GM23338 (cell line): ENCODE results near the gene SRGAP1. TPM values are rescaled to one million over a fixed set of nuclear protein-coding genes. Genes with fewer than 3 reads are reported as not detected.
A peak's percentile ranks its signal among the peaks of the same experiment; 100 is the strongest.

Experiments
- ATAC-seq: fragments of 200-7000 bp; cut with Tn5 transposase; 3 replicates; pipeline ENCODE4 v1.9.1; 2020
- DNase-seq: peaks from one replicate; pipeline ENCODE4 v3.0.0-alpha.2; 2015; ENCODE audit warnings: low spot score
- H2AFZ ChIP-seq: fragments of 200-600 bp; sonication (generic); 2 replicates; pipeline ENCODE4 v1.8.0; 2016; ENCODE audit warnings: antibody characterized with exemption, mild to moderate bottlenecking, moderate library complexity
- H3F3A ChIP-seq: fragments of 200-600 bp; sonication (generic); replicated peaks from 2 replicates; pipeline ENCODE4 v1.8.0; 2017; ENCODE audit warnings: antibody characterized with exemption, mixed run types, low read depth
- H3K27ac ChIP-seq: fragments of 200-600 bp; sonication (generic); 2 replicates; pipeline ENCODE4 v1.6.1; 2016; ENCODE audit warnings: low read depth
- H3K27me3 ChIP-seq: fragments of 200-600 bp; sonication (generic); 2 replicates; pipeline ENCODE4 v1.8.0; 2016; ENCODE audit warnings: mild to moderate bottlenecking, mixed run types, moderate library complexity; ENCODE audit not compliant: insufficient read depth
- H3K36me3 ChIP-seq: fragments of 200-600 bp; sonication (generic); 2 replicates; pipeline ENCODE4 v1.8.0; 2016; ENCODE audit warnings: mild to moderate bottlenecking; ENCODE audit not compliant: insufficient read depth
- H3K4me1 ChIP-seq: fragments of 200-600 bp; sonication (generic); 2 replicates; pipeline ENCODE4 v1.8.0; 2016; ENCODE audit warnings: mild to moderate bottlenecking, moderate library complexity; ENCODE audit not compliant: insufficient read depth
- H3K4me2 ChIP-seq: fragments of 200-600 bp; sonication (generic); 2 replicates; pipeline ENCODE4 v1.7.1; 2017; ENCODE audit warnings: mixed run types
- H3K4me3 ChIP-seq: fragments of 200-600 bp; sonication (generic); 2 replicates; pipeline ENCODE4 v1.6.1; 2016; ENCODE audit warnings: mixed run types
- H3K79me2 ChIP-seq: fragments of 200-600 bp; sonication (generic); replicated peaks from 2 replicates; pipeline ENCODE4 v1.8.0; 2017; ENCODE audit warnings: mild to moderate bottlenecking; ENCODE audit not compliant: insufficient read depth
- H3K9me2 ChIP-seq: fragments of 200-600 bp; sonication (generic); 2 replicates; pipeline ENCODE4 v1.8.0; 2017; ENCODE audit not compliant: insufficient read depth
- H4K20me1 ChIP-seq: fragments of 200-600 bp; sonication (generic); replicated peaks from 2 replicates; pipeline ENCODE4 v1.8.0; 2017; ENCODE audit warnings: mild to moderate bottlenecking; ENCODE audit not compliant: insufficient read depth
- H3K27ac Mint-ChIP-seq: 2 replicates; pipeline ENCODE4 v1.8.0; 2020; ENCODE audit warnings: inconsistent platforms, mild to moderate bottlenecking, moderate library complexity, mixed read lengths
- H3K27me3 Mint-ChIP-seq: 3 replicates; pipeline ENCODE4 v1.8.0; 2022; ENCODE audit warnings: low read depth, mild to moderate bottlenecking, moderate library complexity, mixed read lengths, inconsistent platforms; ENCODE audit not compliant: insufficient read depth, poor library complexity
- H3K36me3 Mint-ChIP-seq: 3 replicates; pipeline ENCODE4 v1.8.0; 2021; ENCODE audit warnings: low read depth, mild to moderate bottlenecking, inconsistent platforms, moderate library complexity, mixed read lengths
- H3K4me1 Mint-ChIP-seq: 3 replicates; pipeline ENCODE4 v1.8.0; 2020; ENCODE audit warnings: mild to moderate bottlenecking, inconsistent platforms, mixed read lengths
- H3K4me3 Mint-ChIP-seq: 3 replicates; pipeline ENCODE4 v1.8.0; 2021; ENCODE audit warnings: moderate library complexity, mild to moderate bottlenecking, inconsistent platforms, mixed read lengths
- H3K9me3 Mint-ChIP-seq: 3 replicates; pipeline ENCODE4 v1.8.0; 2020; ENCODE audit warnings: moderate library complexity, mild to moderate bottlenecking, inconsistent platforms, mixed read lengths
- CREB1 ChIP-seq: fragments of 250-450 bp; sonication (Bioruptor Pico); IDR thresholded peaks from 2 replicates; pipeline ENCODE4 v1.5.0; 2020; ENCODE audit warnings: low read depth, mild to moderate bottlenecking, moderate library complexity
- CTCF ChIP-seq, 2 experiments: fragments of 200-600 bp in 1 of 2; sonication (generic) in 1 of 2; conservative IDR thresholded peaks; 2 replicates each; pipeline versions ENCODE4 v1.5.1 to v1.6.1; 2016 to 2017; ENCODE audit warnings: antibody characterized with exemption in 2 of 2, low read depth in 2 of 2, mild to moderate bottlenecking in 2 of 2, moderate library complexity in 1 of 2
- ETS1 ChIP-seq: IDR thresholded peaks from 2 replicates; pipeline ENCODE4 v1.6.1; 2016; ENCODE audit warnings: antibody characterized with exemption
- JUNB ChIP-seq: IDR thresholded peaks from one replicate; pipeline ENCODE4 v1.6.1; 2016; ENCODE audit warnings: antibody characterized with exemption; ENCODE audit not compliant: unreplicated experiment
- POLR2AphosphoS5 ChIP-seq: IDR thresholded peaks from 2 replicates; pipeline ENCODE4 v1.6.1; 2016; ENCODE audit warnings: antibody characterized with exemption, low read depth
- REST ChIP-seq: IDR thresholded peaks from one replicate; pipeline ENCODE4 v1.6.1; 2018; ENCODE audit warnings: antibody characterized with exemption; ENCODE audit not compliant: unreplicated experiment
- STAT1 ChIP-seq: IDR thresholded peaks from one replicate; pipeline ENCODE4 v1.6.1; 2016; ENCODE audit warnings: antibody characterized with exemption; ENCODE audit not compliant: unreplicated experiment
- ZNF331 ChIP-seq: fragments of 250-450 bp; sonication (Bioruptor Pico); IDR thresholded peaks from 2 replicates; pipeline ENCODE4 v1.5.0; 2020; ENCODE audit warnings: low read depth, mild to moderate bottlenecking, moderate library complexity
- polyA plus RNA-seq: library from polyadenylated mRNA; unstranded; fragments of >200 nt; fragmentation: Nextera tagmentation; extraction: Ambion mirVana; gene quantifications from 2 replicates; pipeline ENCODE4 v1.2.1, GENCODE V29; 2016
- total RNA-seq: library from RNA; depleted of rRNA; stranded (reverse); fragments of >200 nt; shearing (Covaris generic); gene quantifications from 2 replicates; pipeline ENCODE4 v1.2.3, GENCODE V29; 2014

SRGAP1 gene
- total and polyA plus RNA-seq, 2 experiments from 2014 or later: 6.1 to 8.1 TPM

- no peak for TF ChIP-seq ZNF331 (CRISPR knock-in tag)
- TF ChIP-seq CREB1: no peak
Measured at GRCh38 chr12:64088431-64089349, 244.2 kb downstream of the SRGAP1 start (continued).

- Mint-ChIP-seq H3K4me3 (no peak overlapping the region), H3K9me3 (no peaks in the 10 kb centered on the region), H3K4me1 (peaks cover 22% of the 10 kb centered on the region), H3K36me3 (no peaks in the 10 kb centered on the region; the same call in 2 of the 3 replicates), H3K27me3 (peaks cover 2% of the 10 kb centered on the region), H3K27ac (no peak overlapping the region)
- no peak for DNase-seq
- no peak overlapping the region for H3K27ac ChIP-seq
- ATAC-seq: no peak
- H3K36me3 ChIP-seq: no peaks in the 10 kb centered on the region
- TF ChIP-seq ZNF331 (CRISPR knock-in tag) (no peak), CREB1 (no peak), REST (no peak), ETS1 (no peak)
- H3K9me2 ChIP-seq: no peaks in the 10 kb centered on the region
- H3F3A ChIP-seq: no peaks in the 10 kb centered on the region
- H2AFZ ChIP-seq: no peak overlapping the region
- no peak overlapping the region for H3K4me2 ChIP-seq
- H3K4me1 ChIP-seq: peaks cover 12% of the 10 kb centered on the region; the same call in 1 of the 2 replicates
- H3K79me2 ChIP-seq: no peaks in the 10 kb centered on the region
- no peaks in the 10 kb centered on the region for H4K20me1 ChIP-seq
- H3K4me3 ChIP-seq: no peak overlapping the region
- H3K27me3 ChIP-seq: no peaks in the 10 kb centered on the region
Measured at GRCh38 chr12:64090047-64090446, 245.5 kb downstream of the SRGAP1 start.

- Histone ChIP-seq H3K4me3 (no peak overlapping the region), H3K9me2 (no peaks in the 10 kb centered on the region), H3K36me3 (no peaks in the 10 kb centered on the region; the same call in 1 of the 2 replicates), H3K4me2 (no peak overlapping the region), H4K20me1 (no peaks in the 10 kb centered on the region), H3K27ac (no peak overlapping the region), H3K4me1 (peaks cover 12% of the 10 kb centered on the region; the same call in 1 of the 2 replicates), H2AFZ (no peak overlapping the region), H3K27me3 (no peaks in the 10 kb centered on the region), H3F3A (no peaks in the 10 kb centered on the region), H3K79me2 (no peaks in the 10 kb centered on the region)
- H3K36me3 Mint-ChIP-seq: no peaks in the 10 kb centered on the region; the same call in 2 of the 3 replicates
- peaks cover 2% of the 10 kb centered on the region for H3K27me3 Mint-ChIP-seq
- H3K9me3 Mint-ChIP-seq: no peaks in the 10 kb centered on the region
- DNase-seq (no peak), ATAC-seq (no peak)
- peak overlapping the region; percentile 3; the same call in 1 of the 2 replicates for H3K27ac Mint-ChIP-seq
- peaks cover 20% of the 10 kb centered on the region for H3K4me1 Mint-ChIP-seq
- H3K4me3 Mint-ChIP-seq: no peak overlapping the region
- TF ChIP-seq STAT1 (no peak), REST (no peak), JUNB (no peak), CTCF (conservative IDR thresholded peaks at IDR 0.05; ENCODE audit: low read depth in 2 of 2) (no peak), CREB1 (no peak), ETS1 (no peak), POLR2AphosphoS5 (no peak)
Measured at GRCh38 chr12:64091186-64091585, 246.7 kb downstream of the SRGAP1 start.
